GM23338 (cell line): ENCODE measurements around the gene SPATS2. TPM values are rescaled to one million over a fixed set of nuclear protein-coding genes. Genes with fewer than 3 reads are reported as not detected.

Experiments
- ATAC-seq: fragments of 200-7000 bp; cut with Tn5 transposase; 3 replicates; pipeline ENCODE4 v1.9.1; 2020
- DNase-seq: peaks from one replicate; pipeline ENCODE4 v3.0.0-alpha.2; 2015; ENCODE audit warnings: low spot score
- H2AFZ ChIP-seq: fragments of 200-600 bp; sonication (generic); 2 replicates; pipeline ENCODE4 v1.8.0; 2016; ENCODE audit warnings: antibody characterized with exemption, mild to moderate bottlenecking, moderate library complexity
- H3F3A ChIP-seq: fragments of 200-600 bp; sonication (generic); replicated peaks from 2 replicates; pipeline ENCODE4 v1.8.0; 2017; ENCODE audit warnings: antibody characterized with exemption, mixed run types, low read depth
- H3K27ac ChIP-seq: fragments of 200-600 bp; sonication (generic); 2 replicates; pipeline ENCODE4 v1.6.1; 2016; ENCODE audit warnings: low read depth
- H3K27me3 ChIP-seq: fragments of 200-600 bp; sonication (generic); 2 replicates; pipeline ENCODE4 v1.8.0; 2016; ENCODE audit warnings: mild to moderate bottlenecking, mixed run types, moderate library complexity; ENCODE audit not compliant: insufficient read depth
- H3K36me3 ChIP-seq: fragments of 200-600 bp; sonication (generic); 2 replicates; pipeline ENCODE4 v1.8.0; 2016; ENCODE audit warnings: mild to moderate bottlenecking; ENCODE audit not compliant: insufficient read depth
- H3K4me1 ChIP-seq: fragments of 200-600 bp; sonication (generic); 2 replicates; pipeline ENCODE4 v1.8.0; 2016; ENCODE audit warnings: mild to moderate bottlenecking, moderate library complexity; ENCODE audit not compliant: insufficient read depth
- H3K4me2 ChIP-seq: fragments of 200-600 bp; sonication (generic); 2 replicates; pipeline ENCODE4 v1.7.1; 2017; ENCODE audit warnings: mixed run types
- H3K4me3 ChIP-seq: fragments of 200-600 bp; sonication (generic); 2 replicates; pipeline ENCODE4 v1.6.1; 2016; ENCODE audit warnings: mixed run types
- H3K79me2 ChIP-seq: fragments of 200-600 bp; sonication (generic); replicated peaks from 2 replicates; pipeline ENCODE4 v1.8.0; 2017; ENCODE audit warnings: mild to moderate bottlenecking; ENCODE audit not compliant: insufficient read depth
- H3K9me2 ChIP-seq: fragments of 200-600 bp; sonication (generic); 2 replicates; pipeline ENCODE4 v1.8.0; 2017; ENCODE audit not compliant: insufficient read depth
- H4K20me1 ChIP-seq: fragments of 200-600 bp; sonication (generic); replicated peaks from 2 replicates; pipeline ENCODE4 v1.8.0; 2017; ENCODE audit warnings: mild to moderate bottlenecking; ENCODE audit not compliant: insufficient read depth
- H3K27ac Mint-ChIP-seq: 2 replicates; pipeline ENCODE4 v1.8.0; 2020; ENCODE audit warnings: inconsistent platforms, mild to moderate bottlenecking, moderate library complexity, mixed read lengths
- H3K27me3 Mint-ChIP-seq: 3 replicates; pipeline ENCODE4 v1.8.0; 2022; ENCODE audit warnings: low read depth, mild to moderate bottlenecking, moderate library complexity, mixed read lengths, inconsistent platforms; ENCODE audit not compliant: insufficient read depth, poor library complexity
- H3K36me3 Mint-ChIP-seq: 3 replicates; pipeline ENCODE4 v1.8.0; 2021; ENCODE audit warnings: low read depth, mild to moderate bottlenecking, inconsistent platforms, moderate library complexity, mixed read lengths
- H3K4me1 Mint-ChIP-seq: 3 replicates; pipeline ENCODE4 v1.8.0; 2020; ENCODE audit warnings: mild to moderate bottlenecking, inconsistent platforms, mixed read lengths
- H3K4me3 Mint-ChIP-seq: 3 replicates; pipeline ENCODE4 v1.8.0; 2021; ENCODE audit warnings: moderate library complexity, mild to moderate bottlenecking, inconsistent platforms, mixed read lengths
- H3K9me3 Mint-ChIP-seq: 3 replicates; pipeline ENCODE4 v1.8.0; 2020; ENCODE audit warnings: moderate library complexity, mild to moderate bottlenecking, inconsistent platforms, mixed read lengths
- CREB1 ChIP-seq: fragments of 250-450 bp; sonication (Bioruptor Pico); IDR thresholded peaks from 2 replicates; pipeline ENCODE4 v1.5.0; 2020; ENCODE audit warnings: low read depth, mild to moderate bottlenecking, moderate library complexity
- EZH2 ChIP-seq: fragments of 200-600 bp; sonication (generic); IDR thresholded peaks from one replicate; pipeline ENCODE4 v1.8.0; 2017; ENCODE audit warnings: antibody characterized with exemption, mild to moderate bottlenecking, low read depth; ENCODE audit not compliant: unreplicated experiment
- EZH2phosphoT487 ChIP-seq: fragments of 200-600 bp; sonication (generic); IDR thresholded peaks from one replicate; pipeline ENCODE4 v1.8.1; 2018; ENCODE audit warnings: antibody characterized with exemption; ENCODE audit not compliant: unreplicated experiment
- JUNB ChIP-seq: IDR thresholded peaks from one replicate; pipeline ENCODE4 v1.6.1; 2016; ENCODE audit warnings: antibody characterized with exemption; ENCODE audit not compliant: unreplicated experiment
- ZNF114 ChIP-seq: fragments of 250-450 bp; sonication (Bioruptor Pico); IDR thresholded peaks from 2 replicates; pipeline ENCODE4 v1.5.0; 2020; ENCODE audit warnings: mild to moderate bottlenecking, moderate library complexity
- polyA plus RNA-seq: library from polyadenylated mRNA; unstranded; fragments of >200 nt; fragmentation: Nextera tagmentation; extraction: Ambion mirVana; gene quantifications from 2 replicates; pipeline ENCODE4 v1.2.1, GENCODE V29; 2016
- total RNA-seq: library from RNA; depleted of rRNA; stranded (reverse); fragments of >200 nt; shearing (Covaris generic); gene quantifications from 2 replicates; pipeline ENCODE4 v1.2.3, GENCODE V29; 2014
- TF ChIP-seq, protein P1 (sequence below): IDR thresholded peaks from 2 replicates; pipeline ENCODE4 v1.6.1; 2016; ENCODE audit warnings: antibody characterized with exemption
- TF ChIP-seq, protein P2 (sequence below): IDR thresholded peaks from one replicate; pipeline ENCODE4 v1.6.1; 2018; ENCODE audit warnings: antibody characterized with exemption; ENCODE audit not compliant: unreplicated experiment
- TF ChIP-seq, protein P3 (sequence below): fragments of 250-450 bp; sonication (Bioruptor Pico); IDR thresholded peaks from 2 replicates; pipeline ENCODE4 v1.5.0; 2020; ENCODE audit warnings: mild to moderate bottlenecking, moderate library complexity

SPATS2 gene
- total and polyA plus RNA-seq, 2 experiments from 2014 or later: 20.6 to 61.0 TPM

DNA sequence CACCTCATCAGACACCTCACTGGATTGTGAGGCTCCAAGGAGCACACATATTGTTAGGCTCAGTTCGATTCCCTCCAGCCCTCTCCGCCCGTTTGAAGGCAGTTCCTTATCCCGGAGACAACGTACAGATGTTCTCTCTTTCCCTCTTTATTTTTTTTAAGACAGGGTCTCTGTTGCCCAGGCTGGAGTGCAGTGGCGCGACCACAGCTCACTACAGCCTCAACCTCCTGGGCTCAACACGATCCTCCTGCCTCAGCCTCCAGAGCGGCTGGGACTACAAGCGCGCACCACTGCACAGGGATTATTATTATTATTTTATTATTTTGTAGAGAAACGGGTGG lies 44.9 kb upstream of the SPATS2 start:
- Histone ChIP-seq H3K27me3 (0 out of 2 replicates have a peak, but pooled peaks cover 9% of the 10 kb centered on the region), H3K79me2 (peaks cover 6% of the 10 kb centered on the region; the same call in 1 of the 2 replicates), H2AFZ (peak overlapping the region; percentile 78), H3K9me2 (no peaks in the 10 kb centered on the region), H3K4me1 (peaks cover 11% of the 10 kb centered on the region; the same call in 1 of the 2 replicates), H4K20me1 (no peaks in the 10 kb centered on the region), H3K36me3 (peaks cover 11% of the 10 kb centered on the region; the same call in 1 of the 2 replicates), H3F3A (no peaks in the 10 kb centered on the region; the same call in 1 of the 2 replicates), H3K27ac (no peak overlapping the region), H3K4me2 (peak overlapping the region; percentile 76), H3K4me3 (peak overlapping the region; percentile 56)
- peak overlapping the region; percentile 55 for H3K27ac Mint-ChIP-seq
- ATAC-seq (no peak), DNase-seq (no peak)
- TF ChIP-seq JUNB (no peak), EZH2 (no peak), EZH2phosphoT487 (no peak), CREB1 (CRISPR knock-in tag) (no peak), ZNF114 (no peak)
- TF ChIP-seq, protein P1, sequence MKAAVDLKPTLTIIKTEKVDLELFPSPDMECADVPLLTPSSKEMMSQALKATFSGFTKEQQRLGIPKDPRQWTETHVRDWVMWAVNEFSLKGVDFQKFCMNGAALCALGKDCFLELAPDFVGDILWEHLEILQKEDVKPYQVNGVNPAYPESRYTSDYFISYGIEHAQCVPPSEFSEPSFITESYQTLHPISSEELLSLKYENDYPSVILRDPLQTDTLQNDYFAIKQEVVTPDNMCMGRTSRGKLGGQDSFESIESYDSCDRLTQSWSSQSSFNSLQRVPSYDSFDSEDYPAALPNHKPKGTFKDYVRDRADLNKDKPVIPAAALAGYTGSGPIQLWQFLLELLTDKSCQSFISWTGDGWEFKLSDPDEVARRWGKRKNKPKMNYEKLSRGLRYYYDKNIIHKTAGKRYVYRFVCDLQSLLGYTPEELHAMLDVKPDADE: no peak
- TF ChIP-seq, protein P2, sequence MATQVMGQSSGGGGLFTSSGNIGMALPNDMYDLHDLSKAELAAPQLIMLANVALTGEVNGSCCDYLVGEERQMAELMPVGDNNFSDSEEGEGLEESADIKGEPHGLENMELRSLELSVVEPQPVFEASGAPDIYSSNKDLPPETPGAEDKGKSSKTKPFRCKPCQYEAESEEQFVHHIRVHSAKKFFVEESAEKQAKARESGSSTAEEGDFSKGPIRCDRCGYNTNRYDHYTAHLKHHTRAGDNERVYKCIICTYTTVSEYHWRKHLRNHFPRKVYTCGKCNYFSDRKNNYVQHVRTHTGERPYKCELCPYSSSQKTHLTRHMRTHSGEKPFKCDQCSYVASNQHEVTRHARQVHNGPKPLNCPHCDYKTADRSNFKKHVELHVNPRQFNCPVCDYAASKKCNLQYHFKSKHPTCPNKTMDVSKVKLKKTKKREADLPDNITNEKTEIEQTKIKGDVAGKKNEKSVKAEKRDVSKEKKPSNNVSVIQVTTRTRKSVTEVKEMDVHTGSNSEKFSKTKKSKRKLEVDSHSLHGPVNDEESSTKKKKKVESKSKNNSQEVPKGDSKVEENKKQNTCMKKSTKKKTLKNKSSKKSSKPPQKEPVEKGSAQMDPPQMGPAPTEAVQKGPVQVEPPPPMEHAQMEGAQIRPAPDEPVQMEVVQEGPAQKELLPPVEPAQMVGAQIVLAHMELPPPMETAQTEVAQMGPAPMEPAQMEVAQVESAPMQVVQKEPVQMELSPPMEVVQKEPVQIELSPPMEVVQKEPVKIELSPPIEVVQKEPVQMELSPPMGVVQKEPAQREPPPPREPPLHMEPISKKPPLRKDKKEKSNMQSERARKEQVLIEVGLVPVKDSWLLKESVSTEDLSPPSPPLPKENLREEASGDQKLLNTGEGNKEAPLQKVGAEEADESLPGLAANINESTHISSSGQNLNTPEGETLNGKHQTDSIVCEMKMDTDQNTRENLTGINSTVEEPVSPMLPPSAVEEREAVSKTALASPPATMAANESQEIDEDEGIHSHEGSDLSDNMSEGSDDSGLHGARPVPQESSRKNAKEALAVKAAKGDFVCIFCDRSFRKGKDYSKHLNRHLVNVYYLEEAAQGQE: no peak
- TF ChIP-seq, protein P3, sequence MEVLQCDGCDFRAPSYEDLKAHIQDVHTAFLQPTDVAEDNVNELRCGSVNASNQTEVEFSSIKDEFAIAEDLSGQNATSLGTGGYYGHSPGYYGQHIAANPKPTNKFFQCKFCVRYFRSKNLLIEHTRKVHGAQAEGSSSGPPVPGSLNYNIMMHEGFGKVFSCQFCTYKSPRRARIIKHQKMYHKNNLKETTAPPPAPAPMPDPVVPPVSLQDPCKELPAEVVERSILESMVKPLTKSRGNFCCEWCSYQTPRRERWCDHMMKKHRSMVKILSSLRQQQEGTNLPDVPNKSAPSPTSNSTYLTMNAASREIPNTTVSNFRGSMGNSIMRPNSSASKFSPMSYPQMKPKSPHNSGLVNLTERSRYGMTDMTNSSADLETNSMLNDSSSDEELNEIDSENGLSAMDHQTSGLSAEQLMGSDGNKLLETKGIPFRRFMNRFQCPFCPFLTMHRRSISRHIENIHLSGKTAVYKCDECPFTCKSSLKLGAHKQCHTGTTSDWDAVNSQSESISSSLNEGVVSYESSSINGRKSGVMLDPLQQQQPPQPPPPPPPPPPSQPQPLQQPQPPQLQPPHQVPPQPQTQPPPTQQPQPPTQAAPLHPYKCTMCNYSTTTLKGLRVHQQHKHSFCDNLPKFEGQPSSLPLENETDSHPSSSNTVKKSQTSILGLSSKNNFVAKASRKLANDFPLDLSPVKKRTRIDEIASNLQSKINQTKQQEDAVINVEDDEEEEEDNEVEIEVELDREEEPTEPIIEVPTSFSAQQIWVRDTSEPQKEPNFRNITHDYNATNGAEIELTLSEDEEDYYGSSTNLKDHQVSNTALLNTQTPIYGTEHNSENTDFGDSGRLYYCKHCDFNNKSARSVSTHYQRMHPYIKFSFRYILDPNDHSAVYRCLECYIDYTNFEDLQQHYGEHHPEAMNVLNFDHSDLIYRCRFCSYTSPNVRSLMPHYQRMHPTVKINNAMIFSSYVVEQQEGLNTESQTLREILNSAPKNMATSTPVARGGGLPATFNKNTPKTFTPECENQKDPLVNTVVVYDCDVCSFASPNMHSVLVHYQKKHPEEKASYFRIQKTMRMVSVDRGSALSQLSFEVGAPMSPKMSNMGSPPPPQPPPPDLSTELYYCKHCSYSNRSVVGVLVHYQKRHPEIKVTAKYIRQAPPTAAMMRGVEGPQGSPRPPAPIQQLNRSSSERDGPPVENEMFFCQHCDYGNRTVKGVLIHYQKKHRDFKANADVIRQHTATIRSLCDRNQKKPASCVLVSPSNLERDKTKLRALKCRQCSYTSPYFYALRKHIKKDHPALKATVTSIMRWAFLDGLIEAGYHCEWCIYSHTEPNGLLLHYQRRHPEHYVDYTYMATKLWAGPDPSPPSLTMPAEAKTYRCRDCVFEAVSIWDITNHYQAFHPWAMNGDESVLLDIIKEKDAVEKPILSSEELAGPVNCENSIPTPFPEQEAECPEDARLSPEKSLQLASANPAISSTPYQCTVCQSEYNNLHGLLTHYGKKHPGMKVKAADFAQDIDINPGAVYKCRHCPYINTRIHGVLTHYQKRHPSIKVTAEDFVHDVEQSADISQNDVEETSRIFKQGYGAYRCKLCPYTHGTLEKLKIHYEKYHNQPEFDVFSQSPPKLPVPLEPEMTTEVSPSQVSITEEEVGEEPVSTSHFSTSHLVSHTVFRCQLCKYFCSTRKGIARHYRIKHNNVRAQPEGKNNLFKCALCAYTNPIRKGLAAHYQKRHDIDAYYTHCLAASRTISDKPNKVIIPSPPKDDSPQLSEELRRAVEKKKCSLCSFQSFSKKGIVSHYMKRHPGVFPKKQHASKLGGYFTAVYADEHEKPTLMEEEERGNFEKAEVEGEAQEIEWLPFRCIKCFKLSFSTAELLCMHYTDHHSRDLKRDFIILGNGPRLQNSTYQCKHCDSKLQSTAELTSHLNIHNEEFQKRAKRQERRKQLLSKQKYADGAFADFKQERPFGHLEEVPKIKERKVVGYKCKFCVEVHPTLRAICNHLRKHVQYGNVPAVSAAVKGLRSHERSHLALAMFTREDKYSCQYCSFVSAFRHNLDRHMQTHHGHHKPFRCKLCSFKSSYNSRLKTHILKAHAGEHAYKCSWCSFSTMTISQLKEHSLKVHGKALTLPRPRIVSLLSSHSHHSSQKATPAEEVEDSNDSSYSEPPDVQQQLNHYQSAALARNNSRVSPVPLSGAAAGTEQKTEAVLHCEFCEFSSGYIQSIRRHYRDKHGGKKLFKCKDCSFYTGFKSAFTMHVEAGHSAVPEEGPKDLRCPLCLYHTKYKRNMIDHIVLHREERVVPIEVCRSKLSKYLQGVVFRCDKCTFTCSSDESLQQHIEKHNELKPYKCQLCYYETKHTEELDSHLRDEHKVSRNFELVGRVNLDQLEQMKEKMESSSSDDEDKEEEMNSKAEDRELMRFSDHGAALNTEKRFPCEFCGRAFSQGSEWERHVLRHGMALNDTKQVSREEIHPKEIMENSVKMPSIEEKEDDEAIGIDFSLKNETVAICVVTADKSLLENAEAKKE (CRISPR knock-in tag): no peak
- peak overlapping the region; percentile 100 for H3K4me3 Mint-ChIP-seq
- H3K36me3 Mint-ChIP-seq: peaks cover 28% of the 10 kb centered on the region
- H3K27me3 Mint-ChIP-seq: peaks cover 6% of the 10 kb centered on the region
- H3K4me1 Mint-ChIP-seq: peaks cover 11% of the 10 kb centered on the region
- H3K9me3 Mint-ChIP-seq: no peaks in the 10 kb centered on the region
